Sigmoid colon (tissue), 4 donors: ENCODE results near the gene RIMBP2.

Source experiments
- POLR2A ChIP-seq, 2 donors: fragments of 450-650 bp; IDR thresholded peaks; one replicate each; pipeline ENCODE4 v1.6.1; 2016; ENCODE audit warnings: antibody characterized with exemption in 2 of 2, mild to moderate bottlenecking in 2 of 2, moderate library complexity in 2 of 2
- POLR2AphosphoS5 ChIP-seq, 4 donors: sonication (generic); formaldehyde crosslinking; IDR thresholded peaks; one replicate each; pipeline ENCODE4 v1.6.1; 2017; ENCODE audit warnings: antibody characterized with exemption in 4 of 4
- TF ChIP-seq, protein P1 (sequence below), 4 experiments: fragments of 450-650 bp in 3 of 4; fragments of 200-600 bp in 1 of 4; IDR thresholded peaks; one replicate each; pipeline ENCODE4 v1.5.1; 2016 to 2019; ENCODE audit warnings: antibody characterized with exemption in 4 of 4, mild to moderate bottlenecking in 3 of 4, moderate library complexity in 2 of 4

DNA sequence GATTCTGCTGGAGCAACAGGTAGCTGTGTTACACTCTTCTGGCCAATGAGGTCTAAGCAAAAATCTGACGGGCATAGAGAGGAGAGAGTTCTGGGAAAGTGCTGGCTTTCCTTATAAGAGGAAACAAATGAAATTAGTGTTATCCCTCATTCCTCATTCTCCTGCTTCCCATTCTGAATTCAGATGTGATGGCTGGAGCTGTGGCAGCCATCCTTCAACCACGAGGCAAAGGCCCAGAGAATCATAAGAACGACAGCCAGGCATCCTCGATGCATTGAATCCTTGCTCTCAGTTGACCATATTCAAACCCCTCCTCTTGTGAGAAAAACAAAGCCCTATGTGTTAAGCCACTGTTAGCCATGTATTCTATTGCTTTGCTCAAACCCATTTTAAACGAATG is 27.5 kb upstream of the RIMBP2 start:
- TF ChIP-seq, protein P1, sequence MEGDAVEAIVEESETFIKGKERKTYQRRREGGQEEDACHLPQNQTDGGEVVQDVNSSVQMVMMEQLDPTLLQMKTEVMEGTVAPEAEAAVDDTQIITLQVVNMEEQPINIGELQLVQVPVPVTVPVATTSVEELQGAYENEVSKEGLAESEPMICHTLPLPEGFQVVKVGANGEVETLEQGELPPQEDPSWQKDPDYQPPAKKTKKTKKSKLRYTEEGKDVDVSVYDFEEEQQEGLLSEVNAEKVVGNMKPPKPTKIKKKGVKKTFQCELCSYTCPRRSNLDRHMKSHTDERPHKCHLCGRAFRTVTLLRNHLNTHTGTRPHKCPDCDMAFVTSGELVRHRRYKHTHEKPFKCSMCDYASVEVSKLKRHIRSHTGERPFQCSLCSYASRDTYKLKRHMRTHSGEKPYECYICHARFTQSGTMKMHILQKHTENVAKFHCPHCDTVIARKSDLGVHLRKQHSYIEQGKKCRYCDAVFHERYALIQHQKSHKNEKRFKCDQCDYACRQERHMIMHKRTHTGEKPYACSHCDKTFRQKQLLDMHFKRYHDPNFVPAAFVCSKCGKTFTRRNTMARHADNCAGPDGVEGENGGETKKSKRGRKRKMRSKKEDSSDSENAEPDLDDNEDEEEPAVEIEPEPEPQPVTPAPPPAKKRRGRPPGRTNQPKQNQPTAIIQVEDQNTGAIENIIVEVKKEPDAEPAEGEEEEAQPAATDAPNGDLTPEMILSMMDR (IDR thresholded peaks at IDR 0.05) = no peak
- TF ChIP-seq POLR2A (IDR thresholded peaks at IDR 0.05) (no peak), POLR2AphosphoS5 (IDR thresholded peaks at IDR 0.05) (no peak)
